ENCODE measurements around the gene AKT3.

GRCh38 chr1:243885806-243886205, 35.8 kb upstream of the AKT3 start:
- TF ChIP-seq, protein P1, sequence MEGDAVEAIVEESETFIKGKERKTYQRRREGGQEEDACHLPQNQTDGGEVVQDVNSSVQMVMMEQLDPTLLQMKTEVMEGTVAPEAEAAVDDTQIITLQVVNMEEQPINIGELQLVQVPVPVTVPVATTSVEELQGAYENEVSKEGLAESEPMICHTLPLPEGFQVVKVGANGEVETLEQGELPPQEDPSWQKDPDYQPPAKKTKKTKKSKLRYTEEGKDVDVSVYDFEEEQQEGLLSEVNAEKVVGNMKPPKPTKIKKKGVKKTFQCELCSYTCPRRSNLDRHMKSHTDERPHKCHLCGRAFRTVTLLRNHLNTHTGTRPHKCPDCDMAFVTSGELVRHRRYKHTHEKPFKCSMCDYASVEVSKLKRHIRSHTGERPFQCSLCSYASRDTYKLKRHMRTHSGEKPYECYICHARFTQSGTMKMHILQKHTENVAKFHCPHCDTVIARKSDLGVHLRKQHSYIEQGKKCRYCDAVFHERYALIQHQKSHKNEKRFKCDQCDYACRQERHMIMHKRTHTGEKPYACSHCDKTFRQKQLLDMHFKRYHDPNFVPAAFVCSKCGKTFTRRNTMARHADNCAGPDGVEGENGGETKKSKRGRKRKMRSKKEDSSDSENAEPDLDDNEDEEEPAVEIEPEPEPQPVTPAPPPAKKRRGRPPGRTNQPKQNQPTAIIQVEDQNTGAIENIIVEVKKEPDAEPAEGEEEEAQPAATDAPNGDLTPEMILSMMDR (IDR thresholded peaks at IDR 0.05; ENCODE audit: poor library complexity), result no peak
- TF ChIP-seq EZH2 (IDR thresholded peaks at IDR 0.05; ENCODE audit: borderline replicate concordance), result no peak
